SK-N-SH (cell line): ENCODE results near the gene GALNT17. TPM values are rescaled to one million over a fixed set of nuclear protein-coding genes. Genes with fewer than 3 reads are reported as not detected.

Source experiments
- CTCF ChIA-PET: fragments of 300-600, 350-600 bp; formaldehyde crosslinking; extraction: SDS; loops from one replicate; lab custom pipeline; 2021; lab: Yijun Ruan, JAX
- POLR2A ChIA-PET: fragments of 350-600 bp; sonication (Branson Sonifier 250); formaldehyde crosslinking; extraction: SDS; loops from one replicate; lab custom pipeline; 2020; ENCODE audit warnings: antibody characterized with exemption, inconsistent platforms; lab: Yijun Ruan, JAX
- DNase-seq: peaks from one replicate; pipeline ENCODE4 v3.0.0; 2012
- H2AFZ ChIP-seq: fragments of 200-600 bp; sonication (generic); 2 replicates; pipeline ENCODE4 v1.8.1; 2016; ENCODE audit warnings: antibody characterized with exemption, mild to moderate bottlenecking, low read depth
- H3F3A ChIP-seq: fragments of 200-600 bp; sonication (generic); replicated peaks from 2 replicates; pipeline ENCODE3; 2016; ENCODE audit warnings: antibody characterized with exemption, mild to moderate bottlenecking; ENCODE audit not compliant: insufficient read depth
- H3K27ac ChIP-seq, 2 experiments: fragments of 200-500 bp in 1 of 2; fragments of 200-600 bp in 1 of 2; sonication (Bioruptor generic) in 1 of 2; sonication (generic), shearing (Covaris generic) in 1 of 2; 2 replicates each; pipeline versions ENCODE4 v1.5.1 to v1.6.1; 2014 to 2016; ENCODE audit warnings: low read depth in 2 of 2, inconsistent platforms in 1 of 2, low read length in 1 of 2, mild to moderate bottlenecking in 1 of 2, mixed read lengths in 1 of 2
- H3K27me3 ChIP-seq: fragments of 200-600 bp; sonication (generic), shearing (Covaris generic); 2 replicates; pipeline ENCODE4 v1.6.1; 2016; ENCODE audit warnings: mixed run types; ENCODE audit not compliant: insufficient read depth
- H3K36me3 ChIP-seq, 2 experiments: fragments of 200-500 bp in 1 of 2; fragments of 200-600 bp in 1 of 2; sonication (Bioruptor generic) in 1 of 2; sonication (generic) in 1 of 2; replicated peaks in 1 of 2; 2 replicates each; pipeline versions ENCODE3 to v1.5.1; 2014 to 2016; ENCODE audit warnings: low read length in 1 of 2, mild to moderate bottlenecking in 1 of 2; ENCODE audit not compliant: insufficient read depth in 2 of 2, control insufficient read depth in 1 of 2
- H3K4me1 ChIP-seq, 2 experiments: fragments of 200-500 bp in 1 of 2; fragments of 200-600 bp in 1 of 2; sonication (Bioruptor generic) in 1 of 2; sonication (generic), shearing (Covaris generic) in 1 of 2; 2 replicates each; pipeline versions ENCODE4 v1.5.1 to v1.6.1; 2014 to 2016; ENCODE audit warnings: low read depth in 1 of 2, low read length in 1 of 2, mixed run types in 1 of 2; ENCODE audit not compliant: insufficient read depth in 2 of 2, control insufficient read depth in 1 of 2
- H3K4me2 ChIP-seq: fragments of 200-600 bp; sonication (generic), shearing (Covaris generic); 2 replicates; pipeline ENCODE4 v1.6.1; 2017; ENCODE audit warnings: mixed run types
- H3K4me3 ChIP-seq, 2 experiments: fragments of 200-500 bp in 1 of 2; fragments of 200-600 bp in 1 of 2; sonication (Bioruptor generic) in 1 of 2; sonication (generic), shearing (Covaris generic) in 1 of 2; 2 replicates each; pipeline versions ENCODE4 v1.5.1 to v1.8.1; 2014 to 2016; ENCODE audit warnings: low read depth in 2 of 2, inconsistent platforms in 1 of 2, low read length in 1 of 2, mild to moderate bottlenecking in 1 of 2, mixed read lengths in 1 of 2, moderate library complexity in 1 of 2
- H3K79me2 ChIP-seq: fragments of 200-600 bp; sonication (generic); 2 replicates; pipeline ENCODE4 v1.8.1; 2017; ENCODE audit warnings: mild to moderate bottlenecking; ENCODE audit not compliant: insufficient read depth
- H3K9ac ChIP-seq: fragments of 200-600 bp; sonication (generic); 2 replicates; pipeline ENCODE4 v1.6.1; 2017; ENCODE audit warnings: mixed run types
- H3K9me2 ChIP-seq: fragments of 200-600 bp; sonication (generic); 2 replicates; pipeline ENCODE4 v1.6.1; 2017; ENCODE audit warnings: mixed run types
- H3K9me3 ChIP-seq: fragments of 200-600 bp; sonication (generic); 2 replicates; pipeline ENCODE4 v1.6.1; 2017; ENCODE audit warnings: mixed run types, mild to moderate bottlenecking, moderate library complexity
- H4K20me1 ChIP-seq: fragments of 200-600 bp; sonication (generic); 2 replicates; pipeline ENCODE4 v1.6.1; 2017; ENCODE audit warnings: mild to moderate bottlenecking, mixed run types; ENCODE audit not compliant: insufficient read depth
- CHD2 ChIP-seq: fragments of 150-350 bp; IDR thresholded peaks from 2 replicates; pipeline ENCODE4 v1.6.1; 2018; ENCODE audit warnings: low read length; ENCODE audit not compliant: partially characterized antibody
- EP300 ChIP-seq, 2 experiments: IDR thresholded peaks; 2 replicates each; pipeline versions ENCODE4 v1.4.0 to v1.6.1; 2012; ENCODE audit warnings: borderline replicate concordance in 1 of 2, low read depth in 1 of 2, low read length in 1 of 2
- FOXM1 ChIP-seq: IDR thresholded peaks from 2 replicates; pipeline ENCODE4 v1.4.0; 2012; ENCODE audit warnings: low read depth, mild to moderate bottlenecking
- GATA2 ChIP-seq: sonication (generic); formaldehyde crosslinking; IDR thresholded peaks from 2 replicates; pipeline ENCODE4 v1.5.0; 2020; ENCODE audit warnings: mild to moderate bottlenecking, missing genetic modification reagents
- MAX ChIP-seq: IDR thresholded peaks from 2 replicates; pipeline ENCODE4 v1.4.0; 2012; ENCODE audit warnings: low read depth
- NRF1 ChIP-seq: IDR thresholded peaks from 2 replicates; pipeline ENCODE4 v1.6.1; 2012; ENCODE audit warnings: low read depth, mild to moderate bottlenecking, low read length
- PBX3 ChIP-seq: IDR thresholded peaks from 2 replicates; pipeline ENCODE4; 2012
- TCF12 ChIP-seq: IDR thresholded peaks from 2 replicates; pipeline ENCODE4 v1.4.0; 2012
- TEAD4 ChIP-seq: IDR thresholded peaks from 2 replicates; pipeline ENCODE4 v1.4.0; 2012; ENCODE audit warnings: mild to moderate bottlenecking, borderline replicate concordance; ENCODE audit not compliant: insufficient read depth
- ZBTB33 ChIP-seq: IDR thresholded peaks from 2 replicates; pipeline ENCODE4 v1.4.0; 2012; ENCODE audit warnings: low read depth, borderline replicate concordance
- WGBS: methylation state at CpG from one replicate; pipeline ENCODE4 v1.1.6; 2017; ENCODE audit warnings: low lambda C conversion rate; 5-methylcytosine and 5-hydroxymethylcytosine counted together
- polyA plus RNA-seq, 3 experiments: library from polyadenylated mRNA; depleted of rRNA; stranded (reverse); fragments of >200 nt; gene quantifications; 2 replicates each; pipeline ENCODE4 v1.2.3, GENCODE V29; 2012
- TF ChIP-seq, protein P1 (sequence below): fragments of 150-350 bp; IDR thresholded peaks from 2 replicates; pipeline ENCODE4 v1.6.1; 2016; ENCODE audit warnings: mild to moderate bottlenecking, low read depth, low read length
- TF ChIP-seq, protein P2 (sequence below): IDR thresholded peaks from 2 replicates; pipeline ENCODE4 v1.6.1; 2012; ENCODE audit warnings: mild to moderate bottlenecking, low read depth, low read length, moderate library complexity
- TF ChIP-seq, protein P3 (sequence below): IDR thresholded peaks from 2 replicates; pipeline ENCODE4 v1.4.0; 2012; ENCODE audit warnings: low read depth, borderline replicate concordance

GALNT17 gene
- polyA plus RNA-seq, 1 of the 3 experiments (the other 2 are of a cell fraction): not detected

GRCh38 chr7:71691538-71691937 is 559.6 kb downstream of the GALNT17 start:
- DNase-seq: no peak
- Histone ChIP-seq H3K4me3 (no peak overlapping the region), H4K20me1 (no peaks in the 10 kb centered on the region), H3K4me2 (no peak overlapping the region), H3K36me3 (no peaks in the 10 kb centered on the region), H3F3A (no peaks in the 10 kb centered on the region), H3K9me3 (no peaks in the 10 kb centered on the region; the same call in none of the 2 replicates), H2AFZ (no peak overlapping the region), H3K4me1 (no peaks in the 10 kb centered on the region), H3K79me2 (no peaks in the 10 kb centered on the region), H3K27ac (no peak overlapping the region), H3K27me3 (no peaks in the 10 kb centered on the region), H3K9me2 (0 out of 2 replicates have a peak, but pooled peaks cover 2% of the 10 kb centered on the region), H3K9ac (no peak overlapping the region)
- WGBS: 68% methylated on average over 1 of the region's 1 CpG
- POLR2A ChIA-PET: no interaction called here
- TF ChIP-seq, protein P1, sequence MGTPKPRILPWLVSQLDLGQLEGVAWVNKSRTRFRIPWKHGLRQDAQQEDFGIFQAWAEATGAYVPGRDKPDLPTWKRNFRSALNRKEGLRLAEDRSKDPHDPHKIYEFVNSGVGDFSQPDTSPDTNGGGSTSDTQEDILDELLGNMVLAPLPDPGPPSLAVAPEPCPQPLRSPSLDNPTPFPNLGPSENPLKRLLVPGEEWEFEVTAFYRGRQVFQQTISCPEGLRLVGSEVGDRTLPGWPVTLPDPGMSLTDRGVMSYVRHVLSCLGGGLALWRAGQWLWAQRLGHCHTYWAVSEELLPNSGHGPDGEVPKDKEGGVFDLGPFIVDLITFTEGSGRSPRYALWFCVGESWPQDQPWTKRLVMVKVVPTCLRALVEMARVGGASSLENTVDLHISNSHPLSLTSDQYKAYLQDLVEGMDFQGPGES: no peak
- TF ChIP-seq NRF1 (no peak), PBX3 (no peak), CHD2 (no peak), FOXM1 (no peak)
- TF ChIP-seq, protein P2, sequence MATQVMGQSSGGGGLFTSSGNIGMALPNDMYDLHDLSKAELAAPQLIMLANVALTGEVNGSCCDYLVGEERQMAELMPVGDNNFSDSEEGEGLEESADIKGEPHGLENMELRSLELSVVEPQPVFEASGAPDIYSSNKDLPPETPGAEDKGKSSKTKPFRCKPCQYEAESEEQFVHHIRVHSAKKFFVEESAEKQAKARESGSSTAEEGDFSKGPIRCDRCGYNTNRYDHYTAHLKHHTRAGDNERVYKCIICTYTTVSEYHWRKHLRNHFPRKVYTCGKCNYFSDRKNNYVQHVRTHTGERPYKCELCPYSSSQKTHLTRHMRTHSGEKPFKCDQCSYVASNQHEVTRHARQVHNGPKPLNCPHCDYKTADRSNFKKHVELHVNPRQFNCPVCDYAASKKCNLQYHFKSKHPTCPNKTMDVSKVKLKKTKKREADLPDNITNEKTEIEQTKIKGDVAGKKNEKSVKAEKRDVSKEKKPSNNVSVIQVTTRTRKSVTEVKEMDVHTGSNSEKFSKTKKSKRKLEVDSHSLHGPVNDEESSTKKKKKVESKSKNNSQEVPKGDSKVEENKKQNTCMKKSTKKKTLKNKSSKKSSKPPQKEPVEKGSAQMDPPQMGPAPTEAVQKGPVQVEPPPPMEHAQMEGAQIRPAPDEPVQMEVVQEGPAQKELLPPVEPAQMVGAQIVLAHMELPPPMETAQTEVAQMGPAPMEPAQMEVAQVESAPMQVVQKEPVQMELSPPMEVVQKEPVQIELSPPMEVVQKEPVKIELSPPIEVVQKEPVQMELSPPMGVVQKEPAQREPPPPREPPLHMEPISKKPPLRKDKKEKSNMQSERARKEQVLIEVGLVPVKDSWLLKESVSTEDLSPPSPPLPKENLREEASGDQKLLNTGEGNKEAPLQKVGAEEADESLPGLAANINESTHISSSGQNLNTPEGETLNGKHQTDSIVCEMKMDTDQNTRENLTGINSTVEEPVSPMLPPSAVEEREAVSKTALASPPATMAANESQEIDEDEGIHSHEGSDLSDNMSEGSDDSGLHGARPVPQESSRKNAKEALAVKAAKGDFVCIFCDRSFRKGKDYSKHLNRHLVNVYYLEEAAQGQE: no peak
- CTCF ChIA-PET: interaction anchor here (0.7 kb wide), 1 partner anchor 9 kb away, joined by 3 read pairs; no protein-coding TSS in a partner anchor

DNA sequence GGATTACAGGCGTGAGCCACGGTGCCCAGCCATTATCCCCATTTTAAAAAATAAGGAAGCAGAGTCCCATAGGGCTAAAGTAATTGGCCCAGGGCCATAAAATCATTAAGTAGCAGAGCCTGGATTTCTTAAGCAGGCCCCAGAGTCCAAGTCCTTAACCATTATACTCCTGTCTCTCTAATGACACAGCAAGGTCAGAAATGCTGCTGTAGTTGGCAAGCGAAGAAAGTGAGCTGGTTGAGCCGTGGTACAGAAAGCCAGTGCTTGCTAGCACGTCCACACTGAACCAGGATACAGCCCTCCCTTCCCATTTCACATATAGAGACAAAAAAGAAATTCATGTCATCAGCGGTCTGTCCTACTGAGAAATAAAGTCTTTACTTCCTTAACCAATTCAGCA is 562.7 kb downstream of the GALNT17 start:
- no peaks in the 10 kb centered on the region; the same call in 1 of the 2 replicates for H3K9me3 ChIP-seq
- no peak overlapping the region for H3K4me3 ChIP-seq
- 14% methylated on average over 6 of the region's 6 CpGs for WGBS
- no peak overlapping the region for H3K27ac ChIP-seq
- no peaks in the 10 kb centered on the region for H4K20me1 ChIP-seq
- ChIA-PET CTCF (interaction anchor here (0.7 kb wide), 1 partner anchor 295 kb away, joined by 3 read pairs; no protein-coding TSS in a partner anchor), POLR2A (no interaction called here)
- H3K27me3 ChIP-seq: no peaks in the 10 kb centered on the region
- H3K79me2 ChIP-seq: no peaks in the 10 kb centered on the region
- DNase-seq: no peak
- no peaks in the 10 kb centered on the region for H3F3A ChIP-seq
- H3K36me3 ChIP-seq: no peaks in the 10 kb centered on the region
- no peaks in the 10 kb centered on the region for H3K4me1 ChIP-seq
- no peak overlapping the region for H3K4me2 ChIP-seq
- H2AFZ ChIP-seq: no peak overlapping the region
- H3K9ac ChIP-seq: no peak overlapping the region
- H3K9me2 ChIP-seq: 0 out of 2 replicates have a peak, but pooled peaks cover 4% of the 10 kb centered on the region
- no peak for TF ChIP-seq EP300 (IDR thresholded peaks at IDR 0.05; ENCODE audit: borderline replicate concordance in 1 of 2, low read depth in 1 of 2, low read length in 1 of 2)
- TF ChIP-seq, protein P3, sequence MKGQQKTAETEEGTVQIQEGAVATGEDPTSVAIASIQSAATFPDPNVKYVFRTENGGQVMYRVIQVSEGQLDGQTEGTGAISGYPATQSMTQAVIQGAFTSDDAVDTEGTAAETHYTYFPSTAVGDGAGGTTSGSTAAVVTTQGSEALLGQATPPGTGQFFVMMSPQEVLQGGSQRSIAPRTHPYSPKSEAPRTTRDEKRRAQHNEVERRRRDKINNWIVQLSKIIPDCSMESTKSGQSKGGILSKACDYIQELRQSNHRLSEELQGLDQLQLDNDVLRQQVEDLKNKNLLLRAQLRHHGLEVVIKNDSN: no peak
- no peak for TF ChIP-seq TEAD4
- TF ChIP-seq ZBTB33: no peak
- TF ChIP-seq MAX: no peak
- no peak for TF ChIP-seq TCF12
- TF ChIP-seq GATA2 (CRISPR knock-in tag): no peak
- TF ChIP-seq, protein P2: no peak
